ENCODE results near the gene COMMD1.

COMMD1 gene

DNA sequence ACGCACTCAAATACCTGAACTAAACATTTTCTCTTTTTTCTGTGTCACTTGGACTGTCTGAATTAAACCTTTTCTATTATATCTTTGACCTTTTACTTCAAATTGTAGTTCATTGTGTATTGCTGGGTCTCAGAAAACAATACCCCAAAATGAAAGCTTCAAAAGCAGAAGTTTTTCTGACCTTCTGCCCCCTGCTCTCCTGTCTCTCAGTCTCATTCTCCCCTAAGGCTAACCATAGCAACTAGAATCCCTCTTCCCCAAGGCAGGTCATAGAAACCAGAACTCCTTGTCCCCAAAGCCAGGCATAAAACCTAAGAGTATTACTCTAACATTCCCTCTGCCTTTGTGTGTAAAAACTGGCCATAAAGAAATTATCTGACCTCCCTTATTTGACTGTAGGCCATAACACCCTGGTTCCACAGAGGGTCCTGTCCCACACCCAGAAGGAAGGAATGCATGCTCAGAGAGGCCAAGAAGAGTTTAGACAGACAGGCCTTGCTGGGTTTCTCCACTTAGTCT lies 197.0 kb downstream of the COMMD1 start:
- TF ChIP-seq, protein P1, sequence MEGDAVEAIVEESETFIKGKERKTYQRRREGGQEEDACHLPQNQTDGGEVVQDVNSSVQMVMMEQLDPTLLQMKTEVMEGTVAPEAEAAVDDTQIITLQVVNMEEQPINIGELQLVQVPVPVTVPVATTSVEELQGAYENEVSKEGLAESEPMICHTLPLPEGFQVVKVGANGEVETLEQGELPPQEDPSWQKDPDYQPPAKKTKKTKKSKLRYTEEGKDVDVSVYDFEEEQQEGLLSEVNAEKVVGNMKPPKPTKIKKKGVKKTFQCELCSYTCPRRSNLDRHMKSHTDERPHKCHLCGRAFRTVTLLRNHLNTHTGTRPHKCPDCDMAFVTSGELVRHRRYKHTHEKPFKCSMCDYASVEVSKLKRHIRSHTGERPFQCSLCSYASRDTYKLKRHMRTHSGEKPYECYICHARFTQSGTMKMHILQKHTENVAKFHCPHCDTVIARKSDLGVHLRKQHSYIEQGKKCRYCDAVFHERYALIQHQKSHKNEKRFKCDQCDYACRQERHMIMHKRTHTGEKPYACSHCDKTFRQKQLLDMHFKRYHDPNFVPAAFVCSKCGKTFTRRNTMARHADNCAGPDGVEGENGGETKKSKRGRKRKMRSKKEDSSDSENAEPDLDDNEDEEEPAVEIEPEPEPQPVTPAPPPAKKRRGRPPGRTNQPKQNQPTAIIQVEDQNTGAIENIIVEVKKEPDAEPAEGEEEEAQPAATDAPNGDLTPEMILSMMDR (IDR thresholded peaks at IDR 0.05; ENCODE audit: low read depth, low read length): no peak
- H3K4me3 ChIP-seq (ENCODE audit: low read depth, low read length): no peak overlapping the region

DNA sequence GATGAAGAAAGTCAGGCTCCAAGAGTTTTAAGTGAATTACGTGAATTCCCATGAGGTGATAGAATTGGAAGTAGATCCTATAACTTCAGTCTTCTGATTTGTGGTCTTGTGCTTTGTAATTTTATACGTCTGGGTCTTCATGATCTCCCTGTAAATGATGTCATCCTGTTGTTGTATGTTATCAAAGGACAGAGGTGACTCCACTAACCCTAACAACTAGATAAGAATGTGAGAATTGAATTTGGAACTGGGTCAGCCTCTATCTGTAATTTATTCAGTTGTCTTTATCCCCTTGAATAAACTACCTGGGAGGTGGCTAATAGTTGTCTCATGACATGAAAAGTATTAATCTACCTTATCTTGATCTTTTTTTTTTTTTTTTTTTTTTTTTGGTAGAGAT lies 204.1 kb downstream of the COMMD1 start:
- H3K4me3 ChIP-seq (ENCODE audit: low read depth, low read length): no peak overlapping the region
- TF ChIP-seq, protein P1 (IDR thresholded peaks at IDR 0.05; ENCODE audit: low read depth, low read length): no peak

DNA sequence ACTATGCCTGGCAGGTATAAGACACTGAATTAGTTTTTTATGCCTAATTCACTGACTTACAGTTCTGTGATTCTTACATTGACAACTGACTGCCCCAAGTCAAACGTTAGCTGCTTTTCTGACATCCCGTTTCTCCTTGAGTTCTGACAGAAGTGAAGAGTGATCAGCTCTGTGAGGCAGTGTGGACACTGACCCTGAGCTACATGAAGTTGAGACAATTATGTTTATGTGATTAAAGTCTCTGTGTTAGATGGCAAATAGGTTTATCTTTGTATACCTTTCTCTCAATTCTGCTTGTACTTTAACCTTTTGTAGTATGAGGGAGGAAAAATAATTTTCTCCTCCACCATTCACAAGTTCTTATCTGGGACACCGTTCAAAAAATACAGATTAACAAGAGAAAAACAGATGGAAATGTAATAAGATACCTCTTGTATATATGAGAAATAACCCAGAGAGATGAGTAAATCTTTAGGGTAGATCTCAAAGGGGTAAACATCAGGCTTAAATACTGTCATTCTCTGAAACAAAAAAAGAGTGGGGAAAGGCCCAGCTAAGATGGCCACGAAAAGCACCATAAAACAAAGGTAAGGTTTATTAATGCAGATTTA lies 205.0 kb downstream of the COMMD1 start:
- TF ChIP-seq, protein P1 (IDR thresholded peaks at IDR 0.05; ENCODE audit: low read depth, low read length): no peak
- H3K4me3 ChIP-seq (ENCODE audit: low read depth, low read length): no peak overlapping the region

DNA sequence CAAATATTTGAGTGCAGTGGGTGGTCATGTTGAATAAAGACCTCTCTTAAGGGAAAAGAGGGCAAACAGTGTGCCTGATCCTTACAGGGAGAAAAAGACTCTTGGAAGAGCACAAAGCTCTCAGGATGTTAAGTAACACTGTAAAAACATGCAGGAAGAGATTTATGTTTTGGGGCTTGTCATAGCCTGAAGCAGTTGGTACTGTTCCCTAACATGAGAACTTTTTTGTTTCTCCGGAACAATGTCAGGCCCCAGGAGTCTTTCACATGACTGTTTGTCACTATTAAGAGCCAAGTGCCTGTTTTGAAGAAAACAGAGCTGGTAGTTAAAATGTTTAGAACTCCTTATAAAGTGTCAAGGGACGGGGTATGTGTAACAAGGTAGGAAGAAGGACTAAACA lies 206.7 kb downstream of the COMMD1 start:
- TF ChIP-seq, protein P1 (IDR thresholded peaks at IDR 0.05; ENCODE audit: low read depth, low read length): no peak
- H3K4me3 ChIP-seq (ENCODE audit: low read depth, low read length): no peak overlapping the region

DNA sequence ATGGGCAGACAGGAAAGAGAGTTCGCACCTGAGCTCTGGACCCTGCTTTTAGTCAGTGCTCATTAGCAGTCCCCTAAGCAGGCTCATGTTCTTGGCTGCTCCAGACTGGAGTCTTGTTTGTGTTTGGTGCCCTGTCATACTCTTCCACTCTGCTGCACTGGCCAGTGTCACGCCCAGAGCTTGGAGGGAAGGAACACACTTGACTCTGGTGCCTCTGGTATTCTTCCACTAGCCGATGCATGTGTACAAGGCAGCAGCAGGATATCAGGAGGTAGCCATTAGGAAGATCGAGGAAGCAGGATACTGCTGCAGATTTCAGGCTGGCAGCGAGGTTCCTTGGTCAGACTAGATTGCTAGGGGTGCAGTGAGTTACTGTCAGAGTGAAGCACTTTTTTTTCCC lies 209.1 kb downstream of the COMMD1 start:
- TF ChIP-seq, protein P1 (IDR thresholded peaks at IDR 0.05; ENCODE audit: low read depth, low read length): no peak
- H3K4me3 ChIP-seq (ENCODE audit: low read depth, low read length): no peak overlapping the region

DNA sequence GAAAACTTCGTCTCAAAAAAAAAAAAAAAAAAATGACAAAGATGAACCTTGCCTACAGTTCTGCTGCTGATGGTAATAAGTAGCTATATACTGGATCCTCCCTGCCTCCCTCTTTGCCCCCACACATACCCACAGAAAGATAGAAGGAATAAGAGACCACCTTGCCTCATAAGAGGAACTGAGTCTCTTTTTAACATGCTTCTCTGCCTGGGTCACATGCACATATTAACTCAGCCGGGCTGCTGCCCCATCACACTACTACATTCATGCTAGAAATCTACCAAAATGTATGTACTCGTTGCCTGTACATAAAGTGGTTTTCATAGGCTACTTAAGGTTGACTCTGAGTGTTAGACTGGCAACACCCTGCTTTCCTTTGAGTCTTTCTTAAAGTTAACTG lies 211.5 kb downstream of the COMMD1 start:
- TF ChIP-seq, protein P1 (IDR thresholded peaks at IDR 0.05; ENCODE audit: low read depth, low read length): no peak
- H3K4me3 ChIP-seq (ENCODE audit: low read depth, low read length): no peak overlapping the region

DNA sequence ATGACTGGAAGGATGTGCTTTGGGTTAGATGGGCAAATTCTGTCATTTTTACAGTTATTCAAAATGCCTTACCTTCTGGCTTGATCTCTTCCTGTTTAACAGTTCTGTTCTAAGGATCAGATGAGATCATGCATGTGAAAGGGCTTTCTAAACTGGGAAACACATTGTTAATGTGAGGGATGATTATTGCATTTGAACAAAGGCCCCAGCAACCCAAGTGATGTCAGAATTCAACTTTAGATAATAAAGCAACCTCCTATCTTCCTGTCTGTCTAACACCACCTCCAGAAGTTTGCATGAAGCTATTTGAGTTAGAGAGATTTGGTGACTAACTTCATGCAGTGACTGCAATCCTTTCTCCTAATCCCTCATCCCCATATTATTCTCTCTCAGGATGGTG lies 212.7 kb downstream of the COMMD1 start:
- H3K4me3 ChIP-seq (ENCODE audit: low read depth, low read length): no peak overlapping the region
- TF ChIP-seq, protein P1 (IDR thresholded peaks at IDR 0.05; ENCODE audit: low read depth, low read length): no peak
